GM12873 (cell line): Measurements from ENCODE around the gene MYO3B.

Experiments
- TF ChIP-seq, protein P1 (sequence below): IDR thresholded peaks from 2 replicates; pipeline ENCODE4 v1.5.1; 2012; ENCODE audit warnings: low read depth, mild to moderate bottlenecking, moderate library complexity, low read length, control low read depth; ENCODE audit not compliant: insufficient read depth; ENCODE audit errors: missing control alignments

Gene MYO3B

DNA sequence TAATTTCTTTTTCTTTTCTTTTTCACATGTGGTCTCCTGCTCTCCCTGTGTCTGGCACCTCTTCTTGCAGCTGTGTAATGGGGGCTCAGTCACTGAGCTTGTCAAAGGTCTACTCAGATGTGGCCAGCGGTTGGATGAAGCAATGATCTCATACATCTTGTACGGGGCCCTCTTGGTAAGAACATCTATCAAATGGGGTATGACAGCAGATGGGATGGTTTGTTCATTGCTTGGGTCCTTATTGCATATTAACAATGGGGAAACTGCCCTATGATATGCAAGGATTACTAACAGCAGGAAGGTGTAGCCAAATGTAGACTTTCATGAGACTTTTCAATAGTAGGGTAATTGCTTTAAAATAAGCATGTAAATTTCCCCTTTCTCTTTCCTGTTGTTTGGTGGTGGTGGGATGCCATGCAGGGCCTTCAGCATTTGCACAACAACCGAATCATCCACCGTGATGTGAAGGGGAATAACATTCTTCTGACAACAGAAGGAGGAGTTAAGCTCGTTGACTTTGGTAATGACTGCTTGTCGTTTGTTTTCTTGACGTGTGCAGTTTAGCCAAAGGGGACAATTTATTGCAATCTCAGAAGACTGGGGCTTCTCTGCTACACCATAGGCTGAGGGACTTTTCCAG is 36.5 kb downstream of the MYO3B start:
- TF ChIP-seq, protein P1, sequence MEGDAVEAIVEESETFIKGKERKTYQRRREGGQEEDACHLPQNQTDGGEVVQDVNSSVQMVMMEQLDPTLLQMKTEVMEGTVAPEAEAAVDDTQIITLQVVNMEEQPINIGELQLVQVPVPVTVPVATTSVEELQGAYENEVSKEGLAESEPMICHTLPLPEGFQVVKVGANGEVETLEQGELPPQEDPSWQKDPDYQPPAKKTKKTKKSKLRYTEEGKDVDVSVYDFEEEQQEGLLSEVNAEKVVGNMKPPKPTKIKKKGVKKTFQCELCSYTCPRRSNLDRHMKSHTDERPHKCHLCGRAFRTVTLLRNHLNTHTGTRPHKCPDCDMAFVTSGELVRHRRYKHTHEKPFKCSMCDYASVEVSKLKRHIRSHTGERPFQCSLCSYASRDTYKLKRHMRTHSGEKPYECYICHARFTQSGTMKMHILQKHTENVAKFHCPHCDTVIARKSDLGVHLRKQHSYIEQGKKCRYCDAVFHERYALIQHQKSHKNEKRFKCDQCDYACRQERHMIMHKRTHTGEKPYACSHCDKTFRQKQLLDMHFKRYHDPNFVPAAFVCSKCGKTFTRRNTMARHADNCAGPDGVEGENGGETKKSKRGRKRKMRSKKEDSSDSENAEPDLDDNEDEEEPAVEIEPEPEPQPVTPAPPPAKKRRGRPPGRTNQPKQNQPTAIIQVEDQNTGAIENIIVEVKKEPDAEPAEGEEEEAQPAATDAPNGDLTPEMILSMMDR = no peak

DNA sequence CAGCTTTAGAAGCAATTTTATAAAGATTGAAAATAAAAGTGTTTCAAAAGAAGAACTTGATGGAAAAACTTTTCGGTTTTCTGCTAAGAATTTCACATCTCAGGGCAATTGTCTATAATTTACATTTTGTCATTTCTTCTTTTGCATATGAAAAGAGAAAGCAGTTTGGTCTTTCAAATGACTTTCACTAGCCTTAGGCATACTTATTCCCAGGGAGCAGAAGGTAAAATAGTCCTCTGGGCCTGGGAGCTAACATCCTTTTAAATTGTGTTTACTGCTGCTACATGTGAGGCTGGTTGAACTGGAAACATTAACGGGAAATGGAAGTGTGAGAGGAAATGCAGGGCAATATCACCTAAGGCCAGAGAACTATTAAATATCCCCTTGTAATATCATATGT is 37.1 kb downstream of the MYO3B start:
- TF ChIP-seq, protein P1 = no peak

DNA sequence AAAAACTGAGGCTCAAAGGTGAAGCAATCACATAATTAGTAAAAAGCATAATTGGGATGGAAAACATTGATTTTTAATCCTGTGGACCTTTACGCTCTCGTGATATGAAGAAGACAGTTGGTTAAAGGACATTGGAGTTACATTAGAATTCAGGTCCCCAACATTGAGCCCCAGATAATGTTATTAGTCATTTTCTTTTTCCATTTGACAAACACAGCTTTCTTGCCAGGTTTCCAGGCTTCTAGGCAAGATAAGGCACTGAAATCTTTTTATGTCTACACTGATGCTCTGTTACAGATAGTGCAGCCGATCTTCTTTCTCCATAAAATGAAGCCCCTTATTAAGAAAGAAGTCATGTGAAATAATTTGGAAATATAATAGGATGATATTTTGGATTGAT is 38.5 kb downstream of the MYO3B start:
- TF ChIP-seq, protein P1 = no peak

DNA sequence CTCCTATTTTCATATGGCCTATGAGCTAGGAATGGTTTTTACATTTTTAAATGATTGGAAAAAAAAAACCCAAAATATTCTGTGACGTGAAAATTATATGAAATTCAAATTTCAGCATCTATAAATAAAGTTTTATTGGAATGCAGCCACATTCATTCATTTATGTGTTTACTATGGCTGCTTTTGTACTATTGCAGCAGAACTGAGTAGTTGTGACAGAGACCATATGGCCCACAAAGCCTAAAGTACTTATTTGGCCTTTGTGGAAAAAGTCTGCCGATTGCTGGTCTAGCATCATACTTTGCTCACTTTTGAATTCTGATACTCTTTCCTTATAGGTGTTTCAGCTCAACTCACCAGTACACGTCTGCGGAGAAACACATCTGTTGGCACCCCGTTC is 39.0 kb downstream of the MYO3B start:
- TF ChIP-seq, protein P1 = no peak

DNA sequence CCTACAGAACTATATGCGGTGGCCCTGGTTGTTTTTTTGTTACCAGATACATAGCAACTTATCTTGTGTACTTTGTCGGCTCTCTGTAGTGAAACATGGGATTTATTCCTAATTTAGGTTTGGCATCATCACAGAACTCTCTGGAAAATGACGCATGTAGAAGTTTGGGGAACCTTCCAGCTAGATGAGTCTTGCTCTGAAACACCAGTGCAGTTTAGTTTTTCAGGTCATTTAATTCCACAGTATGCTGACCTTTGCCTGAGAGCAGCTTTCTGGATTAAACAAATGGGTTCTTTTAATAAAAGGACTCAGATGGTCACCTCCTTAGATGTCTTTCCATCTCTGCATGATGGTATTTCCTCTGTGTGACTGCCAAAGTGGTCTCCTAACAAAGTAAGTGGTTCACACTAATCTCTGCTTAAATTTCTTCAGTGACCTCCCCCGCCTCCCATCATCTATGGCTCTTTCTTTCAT is 39.9 kb downstream of the MYO3B start:
- TF ChIP-seq, protein P1 = no peak

DNA sequence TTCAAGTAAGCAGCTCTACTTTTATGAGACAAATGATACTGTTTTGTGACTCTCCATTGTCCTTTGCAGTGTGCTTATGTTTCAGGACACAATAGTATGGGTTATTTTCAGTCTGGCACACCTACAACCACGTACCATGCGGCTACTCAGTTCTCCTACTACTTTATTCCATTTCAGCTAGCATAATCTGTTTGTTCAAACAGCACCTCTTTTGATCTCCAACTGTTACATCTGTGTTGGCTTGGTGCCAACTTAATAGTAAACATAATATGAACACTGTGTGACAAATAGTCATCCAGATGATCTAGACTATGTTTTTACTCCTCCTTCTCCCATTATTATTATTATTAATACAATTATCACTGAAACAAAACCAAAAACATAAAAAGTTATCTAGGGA is 40.5 kb downstream of the MYO3B start:
- TF ChIP-seq, protein P1 = no peak

DNA sequence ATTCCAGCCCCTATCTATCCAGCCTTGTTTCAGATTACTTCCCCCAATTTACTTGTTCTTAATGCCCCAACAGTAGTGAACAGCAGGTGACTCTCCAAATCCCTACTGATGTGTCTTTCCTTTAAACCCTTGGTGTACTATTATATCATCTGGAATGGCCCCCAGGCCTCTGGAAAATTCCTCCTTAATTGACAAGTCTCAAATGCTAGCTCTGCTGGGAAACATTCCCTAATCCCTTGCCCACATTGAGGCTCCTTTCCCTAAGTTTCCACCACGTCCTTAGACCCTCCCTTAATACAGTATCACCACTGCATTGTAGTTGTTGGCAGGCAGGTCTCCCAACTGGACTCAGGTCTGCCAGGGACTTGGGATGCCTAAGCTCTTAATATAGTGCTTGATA is 41.0 kb downstream of the MYO3B start:
- TF ChIP-seq, protein P1 = no peak
